LNCaP clone FGC (cell line): Measurements from ENCODE around the gene CETN1.

Source experiments
- DNase-seq: peaks from one replicate; pipeline ENCODE4 v3.0.0-alpha.2; 2011; ENCODE audit warnings: low read depth
- H3K4me3 ChIP-seq: 2 replicates; pipeline ENCODE4 v1.5.1; 2011; ENCODE audit warnings: mild to moderate bottlenecking, low read depth, low read length, control low read depth
- TF ChIP-seq, protein P1 (sequence below): IDR thresholded peaks from 2 replicates; pipeline ENCODE4 v1.5.1; 2012; ENCODE audit warnings: mild to moderate bottlenecking; ENCODE audit not compliant: control insufficient read depth, insufficient read depth; ENCODE audit errors: extremely low read depth

CETN1 gene

DNA sequence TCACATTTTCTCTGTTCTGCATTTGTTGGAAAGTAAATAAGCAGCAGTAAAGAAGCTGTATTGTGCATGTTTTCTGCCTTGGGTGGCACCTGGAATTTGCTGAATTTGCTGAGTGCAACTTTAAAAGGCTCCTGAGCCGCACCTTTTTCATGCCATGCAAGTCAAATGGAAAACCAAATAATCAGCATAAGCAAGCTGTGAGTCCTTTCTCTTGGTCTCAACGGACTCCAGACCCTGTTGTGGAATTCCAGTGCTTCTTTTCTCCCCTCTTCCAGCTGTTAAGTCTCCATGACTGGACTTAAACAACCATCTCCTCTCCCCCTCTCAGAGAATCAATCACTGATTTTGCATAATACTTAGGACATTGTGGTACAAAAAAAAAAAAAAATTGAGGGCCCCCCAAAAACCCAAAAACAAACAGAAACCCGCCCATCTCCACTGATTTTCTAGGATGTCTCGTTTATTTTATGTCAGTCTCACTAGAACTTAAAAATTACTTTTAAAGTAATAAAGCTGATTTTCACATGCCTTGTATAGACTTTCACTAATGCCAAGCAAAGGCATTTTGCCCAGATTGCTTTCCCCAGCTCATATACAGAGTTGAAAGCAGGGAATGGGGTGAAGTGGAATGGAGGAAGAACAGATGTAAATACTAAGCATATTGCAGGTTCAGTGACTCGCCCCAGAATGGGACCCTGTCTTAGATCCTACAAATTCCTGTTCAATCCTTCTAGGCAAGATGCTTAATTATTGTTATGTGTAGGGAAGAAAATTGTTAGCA lies 5.1 kb upstream of the CETN1 start:
- DNase-seq, result no peak
- no peak overlapping the region for H3K4me3 ChIP-seq
- TF ChIP-seq, protein P1, sequence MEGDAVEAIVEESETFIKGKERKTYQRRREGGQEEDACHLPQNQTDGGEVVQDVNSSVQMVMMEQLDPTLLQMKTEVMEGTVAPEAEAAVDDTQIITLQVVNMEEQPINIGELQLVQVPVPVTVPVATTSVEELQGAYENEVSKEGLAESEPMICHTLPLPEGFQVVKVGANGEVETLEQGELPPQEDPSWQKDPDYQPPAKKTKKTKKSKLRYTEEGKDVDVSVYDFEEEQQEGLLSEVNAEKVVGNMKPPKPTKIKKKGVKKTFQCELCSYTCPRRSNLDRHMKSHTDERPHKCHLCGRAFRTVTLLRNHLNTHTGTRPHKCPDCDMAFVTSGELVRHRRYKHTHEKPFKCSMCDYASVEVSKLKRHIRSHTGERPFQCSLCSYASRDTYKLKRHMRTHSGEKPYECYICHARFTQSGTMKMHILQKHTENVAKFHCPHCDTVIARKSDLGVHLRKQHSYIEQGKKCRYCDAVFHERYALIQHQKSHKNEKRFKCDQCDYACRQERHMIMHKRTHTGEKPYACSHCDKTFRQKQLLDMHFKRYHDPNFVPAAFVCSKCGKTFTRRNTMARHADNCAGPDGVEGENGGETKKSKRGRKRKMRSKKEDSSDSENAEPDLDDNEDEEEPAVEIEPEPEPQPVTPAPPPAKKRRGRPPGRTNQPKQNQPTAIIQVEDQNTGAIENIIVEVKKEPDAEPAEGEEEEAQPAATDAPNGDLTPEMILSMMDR, result no peak

- TF ChIP-seq, protein P1, result no peak
- H3K4me3 ChIP-seq, result no peak overlapping the region
- no peak for DNase-seq
Observed at GRCh38 chr18:576924-577323, 3.3 kb upstream of the CETN1 start.

DNA sequence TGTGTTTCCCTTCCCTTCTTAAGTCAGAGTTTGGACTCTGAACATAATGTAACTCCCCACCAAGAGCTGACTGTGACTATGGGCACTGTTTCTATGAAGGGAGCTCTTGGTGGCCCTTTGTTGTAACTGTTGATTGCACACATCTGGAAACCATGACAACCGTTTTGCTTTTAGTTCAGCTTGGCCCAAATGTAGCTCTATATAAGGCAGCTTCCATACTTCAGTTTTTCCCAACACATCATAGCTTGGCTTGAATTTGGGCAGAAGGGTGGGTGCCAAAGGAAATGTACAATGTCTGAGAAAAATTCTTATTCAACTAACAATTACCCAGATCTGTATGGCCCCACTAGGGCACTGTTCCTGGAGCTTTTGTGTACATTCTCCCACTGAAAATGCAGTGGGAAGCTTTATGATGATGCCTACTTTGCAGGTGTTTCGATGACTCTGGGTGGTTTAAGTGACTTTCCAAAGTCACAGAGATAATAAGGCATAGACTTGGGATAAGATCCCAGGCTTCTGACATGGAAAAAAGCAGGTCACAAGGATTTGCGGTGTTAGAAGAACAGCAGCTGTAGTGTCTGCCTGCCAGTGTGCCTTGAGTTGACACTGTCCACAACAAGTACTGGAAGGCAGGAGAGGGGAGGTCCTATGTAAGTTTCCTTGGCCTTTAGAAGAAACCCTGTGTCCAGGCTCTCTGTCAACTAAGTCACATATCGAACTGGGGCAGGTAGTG lies 2.4 kb upstream of the CETN1 start:
- TF ChIP-seq, protein P1, result no peak
- DNase-seq, result no peak

GRCh38 chr18:579238-579637 lies 942 bp upstream of the CETN1 start:
- TF ChIP-seq, protein P1, result no peak
- no peak for DNase-seq
- H3K4me3 ChIP-seq, result no peak overlapping the region

More for the DNA sequence above, 2.4 kb upstream of the CETN1 start:
- H3K4me3 ChIP-seq, result no peak overlapping the region

GRCh38 chr18:581096-581495 lies 916 bp downstream of the CETN1 start:
- no peak for DNase-seq
- no peak overlapping the region for H3K4me3 ChIP-seq
- TF ChIP-seq, protein P1, result no peak

DNA sequence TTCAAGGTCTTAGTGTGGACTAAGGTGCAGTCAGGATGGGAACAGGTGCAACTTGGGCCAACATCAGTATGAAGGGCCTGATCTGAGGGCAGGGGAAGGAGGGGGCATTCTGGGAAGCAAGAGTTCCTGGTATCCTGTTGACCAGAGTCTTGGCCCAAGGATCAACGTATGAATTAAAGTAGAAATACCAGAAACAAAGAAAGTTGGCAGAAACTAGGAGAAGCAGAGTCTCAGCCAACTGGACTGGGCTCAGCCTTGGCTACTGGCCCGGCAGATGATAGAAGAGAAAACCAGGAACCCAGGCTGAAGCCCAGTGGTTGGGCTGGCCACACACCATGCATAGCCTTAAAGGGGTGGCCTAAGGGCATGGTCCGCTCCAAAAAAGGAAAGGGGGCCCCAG lies 2.3 kb downstream of the CETN1 start:
- TF ChIP-seq, protein P1, result no peak
- no peak overlapping the region for H3K4me3 ChIP-seq
- DNase-seq, result peak; percentile 39
